Astrocyte of the spinal cord (primary cell): ENCODE measurements around the gene PHF13.

Source experiments
- DNase-seq: peaks from one replicate; pipeline ENCODE4 v3.0.0; 2011; ENCODE audit warnings: low read depth, low spot score
- H3K4me3 ChIP-seq: 2 replicates; pipeline ENCODE4 v1.5.1; 2011; ENCODE audit warnings: low read depth, mild to moderate bottlenecking, low read length, moderate library complexity
- CTCF ChIP-seq: IDR thresholded peaks from 2 replicates; pipeline ENCODE4 v1.5.1; 2012; ENCODE audit warnings: low read depth, mild to moderate bottlenecking, low read length, inconsistent platforms
- in situ Hi-C: cut with HindIII; loops from 2 replicates; pipeline ENCODE4 v1.10.0; 2017; ENCODE audit warnings: low sequenced_read_pairs

The PHF13 gene

GRCh38 chr1:6648556-6648955 lies 35.0 kb downstream of the PHF13 start:
- in situ Hi-C loops, result no loop called here
- no peak for TF ChIP-seq CTCF

GRCh38 chr1:6651909-6652308 lies 38.4 kb downstream of the PHF13 start:
- no peak for DNase-seq
- no peak overlapping the region for H3K4me3 ChIP-seq
- no peak for TF ChIP-seq CTCF
- in situ Hi-C loops, result no loop called here

More at GRCh38 chr1:6648556-6648955, 35.0 kb downstream of the PHF13 start:
- H3K4me3 ChIP-seq, result no peak overlapping the region
- no peak for DNase-seq

GRCh38 chr1:6652986-6653385 lies 39.5 kb downstream of the PHF13 start:
- DNase-seq, result no peak
- TF ChIP-seq CTCF, result no peak
- no peak overlapping the region for H3K4me3 ChIP-seq
- in situ Hi-C loops, result no loop called here

- H3K4me3 ChIP-seq, result no peak overlapping the region
- in situ Hi-C loops, result no loop called here
- TF ChIP-seq CTCF, result no peak
- DNase-seq, result no peak
Observed at GRCh38 chr1:6653436-6654290, 40.1 kb downstream of the PHF13 start.

- in situ Hi-C loops, result no loop called here
- H3K4me3 ChIP-seq, result no peak overlapping the region
- TF ChIP-seq CTCF, result no peak
- DNase-seq, result no peak
Observed at GRCh38 chr1:6657138-6657537, 43.6 kb downstream of the PHF13 start.

- no peak for DNase-seq
- no peak overlapping the region for H3K4me3 ChIP-seq
- TF ChIP-seq CTCF, result no peak
- in situ Hi-C loops, result no loop called here
Observed at GRCh38 chr1:6658359-6659060, 45.0 kb downstream of the PHF13 start.
